GM12892 (cell line): Measurements from ENCODE around the gene DNPEP.

Source experiments
- POLR2A ChIP-seq: IDR thresholded peaks from 2 replicates; pipeline ENCODE4 v1.6.1; 2011; ENCODE audit warnings: low read depth, low read length, control low read depth
- POLR2AphosphoS5 ChIP-seq: IDR thresholded peaks from 2 replicates; pipeline ENCODE4 v1.6.1; 2011; ENCODE audit warnings: low read depth, low read length, control low read depth

GRCh38 chr2:219362072-219362471, 25.6 kb downstream of the DNPEP start:
- TF ChIP-seq POLR2A: no peak
- TF ChIP-seq POLR2AphosphoS5: no peak
